ENCODE data around the gene ST8SIA6.
A peak's percentile ranks its signal among the peaks of the same experiment; 100 is the strongest.
"Not testable (repeated sequence)": the region's sequence is repeated elsewhere in the genome, so short reads cannot be mapped to it uniquely, and the experiment has no call there.

The ST8SIA6 gene

DNA sequence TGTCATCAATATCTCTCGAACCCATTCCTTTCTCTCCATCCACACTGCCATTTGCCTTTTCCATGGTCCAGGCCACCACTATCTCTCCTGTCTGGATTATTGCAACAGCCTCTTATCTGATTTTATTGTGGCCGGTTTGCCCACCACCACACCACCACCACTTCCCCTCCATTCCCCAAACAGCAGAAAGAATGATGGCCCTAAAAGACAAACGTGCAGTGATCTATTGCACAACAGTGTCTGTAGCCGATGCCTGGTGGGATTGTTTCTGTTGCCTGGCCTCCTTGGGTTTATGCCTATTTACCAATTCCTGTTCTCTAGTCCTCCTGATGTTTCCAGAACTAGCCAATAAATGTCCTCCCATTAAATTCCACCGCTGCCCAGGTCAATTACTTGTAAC is 10.2 kb upstream of the ST8SIA6 start:
- FAIRE-seq: no peak
- DNase-seq (ENCODE audit: extremely low spot score, insufficient read length, low read depth): no peak

DNA sequence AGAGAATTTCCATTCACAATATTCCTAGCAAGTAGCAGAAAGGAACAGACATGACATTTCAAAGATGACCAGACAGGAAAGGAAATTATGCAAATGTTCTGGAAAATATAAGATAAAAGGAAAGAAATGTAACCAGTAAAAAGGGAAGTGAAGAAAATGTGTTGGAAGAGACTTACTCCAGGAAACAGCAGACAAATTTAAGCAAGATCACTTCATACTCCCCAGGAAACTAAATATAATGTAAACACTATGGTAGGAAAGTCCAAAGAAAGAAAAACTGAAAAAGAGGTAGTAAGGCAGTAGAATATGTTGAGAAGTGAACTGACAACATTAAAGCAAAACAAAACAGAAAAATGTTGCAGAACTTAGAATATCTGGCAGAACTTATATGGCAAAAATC is 6.4 kb upstream of the ST8SIA6 start:
- no peak for DNase-seq (ENCODE audit: extremely low spot score, insufficient read length, low read depth)
- no peak for FAIRE-seq

DNA sequence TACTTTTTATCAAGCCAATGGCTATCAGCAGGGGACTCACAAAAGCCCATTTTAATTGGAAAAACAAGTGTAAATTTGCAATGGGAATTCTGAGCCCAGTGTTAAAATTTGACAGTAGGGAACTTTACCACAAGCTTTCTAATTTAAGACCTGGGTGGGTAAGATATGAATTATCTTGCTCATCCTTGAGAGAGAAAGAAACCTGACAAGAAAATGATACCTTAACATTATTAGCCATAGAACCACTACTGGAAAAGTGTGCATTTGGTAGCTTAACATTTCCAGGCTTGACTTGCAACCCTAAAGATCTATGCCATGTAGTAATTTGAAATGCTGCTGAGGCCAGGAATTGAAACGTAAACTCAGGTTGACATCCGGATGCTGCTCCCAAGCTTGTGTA is 2.7 kb upstream of the ST8SIA6 start:
- DNase-seq (ENCODE audit: extremely low spot score, insufficient read length, low read depth): no peak
- FAIRE-seq: no peak

DNA sequence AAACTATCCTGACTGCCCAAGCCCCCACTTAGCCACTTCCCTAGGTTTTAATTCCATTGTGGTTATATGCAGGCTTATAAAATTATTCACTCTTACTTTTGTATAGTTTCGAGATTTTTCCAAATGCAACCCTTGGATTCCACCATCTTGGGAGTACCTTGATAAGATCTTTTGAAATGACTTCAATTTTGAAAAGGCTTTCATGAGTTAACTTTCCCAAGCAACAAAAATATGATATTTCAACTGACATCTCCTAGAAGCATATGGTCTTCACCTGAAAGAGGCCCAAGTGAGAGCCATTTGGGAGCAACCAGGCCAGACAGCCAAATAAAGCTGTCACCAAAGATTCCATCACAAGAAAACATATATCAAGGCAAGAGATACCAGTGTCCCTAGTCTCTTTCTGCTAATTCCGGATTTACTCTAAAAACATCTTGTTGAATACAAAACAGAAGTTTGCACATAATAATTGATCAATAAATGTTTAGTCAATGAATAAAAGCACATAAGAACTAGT is 1.7 kb upstream of the ST8SIA6 start:
- FAIRE-seq (no peak), DNase-seq (ENCODE audit: extremely low spot score, insufficient read length, low read depth) (no peak)

DNA sequence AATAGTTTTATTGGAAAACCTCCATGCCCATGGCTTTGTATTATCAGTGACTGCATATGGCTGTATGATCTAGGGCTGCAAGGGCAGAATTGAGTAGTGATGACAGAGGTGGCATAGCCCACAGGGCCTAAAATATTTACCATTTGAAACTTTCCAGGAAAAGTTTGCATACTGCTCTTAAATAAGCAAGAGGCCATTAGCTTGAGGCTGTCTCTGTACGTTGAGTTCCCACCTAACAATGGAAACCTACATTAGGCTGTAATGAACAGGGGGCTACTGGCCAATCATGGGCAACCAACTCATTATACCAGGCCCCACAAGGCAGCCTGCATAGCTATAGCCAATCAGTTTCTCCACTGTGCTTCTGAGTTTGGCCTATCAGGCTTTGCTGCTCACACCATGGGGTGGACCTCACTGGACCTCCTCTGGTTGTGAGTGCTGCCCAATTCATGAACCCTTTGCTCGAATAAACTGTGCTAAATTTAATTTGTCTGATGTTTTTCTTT is 673 bp upstream of the ST8SIA6 start:
- DNase-seq (ENCODE audit: extremely low spot score, insufficient read length, low read depth) (no peak), FAIRE-seq (no peak)

GRCh38 chr10:17453373-17454091 is 863 bp downstream of the ST8SIA6 start:
- no peak for DNase-seq (ENCODE audit: extremely low spot score, insufficient read length, low read depth)
- no peak for FAIRE-seq

GRCh38 chr10:17453035-17453372 is 1.4 kb downstream of the ST8SIA6 start:
- no peak for FAIRE-seq
- DNase-seq (ENCODE audit: extremely low spot score, insufficient read length, low read depth): no peak

DNA sequence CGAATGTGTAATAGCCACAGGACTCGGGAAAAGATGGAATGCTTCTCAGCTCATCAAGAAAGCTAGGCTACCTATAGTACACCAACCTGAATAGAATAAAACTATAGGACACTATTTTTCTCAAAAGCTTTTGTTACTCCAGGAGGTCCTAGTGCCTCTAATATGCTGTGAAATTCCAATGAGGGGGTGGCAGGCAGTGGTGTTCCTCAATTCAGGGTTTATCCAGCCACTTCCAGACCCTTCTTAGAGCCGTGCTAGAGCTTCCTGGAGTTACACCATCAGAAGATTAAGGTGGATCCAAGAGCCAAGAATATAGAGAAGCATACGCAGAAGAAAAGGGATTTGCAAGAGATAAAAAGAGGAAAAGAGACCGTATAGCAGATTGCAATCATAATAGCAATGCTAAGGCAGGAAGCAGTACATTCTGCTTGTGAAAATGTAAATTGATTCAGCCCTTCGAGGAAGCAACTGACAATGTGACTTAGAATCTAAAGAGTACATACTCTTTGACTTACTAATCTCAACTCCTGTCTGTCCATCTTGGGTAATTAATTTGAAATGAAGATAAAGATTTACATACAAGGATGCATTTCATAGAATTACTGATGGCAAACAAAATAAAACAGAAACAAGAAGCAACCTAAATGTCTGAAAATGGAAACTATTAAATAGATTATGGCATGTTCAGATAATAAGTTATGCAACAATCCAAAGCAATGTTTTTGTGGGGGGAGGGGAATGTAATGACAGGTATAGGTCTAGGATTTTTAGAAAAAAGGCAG is 2.1 kb downstream of the ST8SIA6 start:
- FAIRE-seq (no peak), DNase-seq (ENCODE audit: extremely low spot score, insufficient read length, low read depth) (no peak)

- FAIRE-seq: no peak
- DNase-seq (ENCODE audit: extremely low spot score, insufficient read length, low read depth): no peak
Measured at GRCh38 chr10:17450024-17450423, 4.4 kb downstream of the ST8SIA6 start.

- FAIRE-seq (no peak), DNase-seq (ENCODE audit: extremely low spot score, insufficient read length, low read depth) (no peak)
Measured at GRCh38 chr10:17445400-17445998, 8.9 kb downstream of the ST8SIA6 start.

DNA sequence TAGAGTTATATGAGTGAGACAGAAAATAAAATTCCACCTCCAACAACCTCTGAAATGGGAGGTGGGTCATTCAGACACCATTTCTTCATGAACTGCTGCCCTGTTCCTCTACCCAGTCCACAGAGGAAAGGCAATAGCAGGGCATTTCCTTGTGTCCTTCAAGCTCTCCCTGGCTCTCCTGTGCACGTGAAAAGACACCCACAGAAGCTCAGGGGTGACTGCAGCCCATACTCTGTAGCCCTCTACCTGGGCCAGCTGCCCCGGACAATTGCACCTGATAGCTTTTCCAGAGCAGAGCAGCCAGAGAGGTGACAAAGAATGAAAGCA is 10.0 kb downstream of the ST8SIA6 start:
- FAIRE-seq (no peak), DNase-seq (ENCODE audit: extremely low spot score, insufficient read length, low read depth) (no peak)

- FAIRE-seq (peak; percentile 39), DNase-seq (ENCODE audit: extremely low spot score, insufficient read length, low read depth) (no peak)
Measured at GRCh38 chr10:17443707-17444387, 10.5 kb downstream of the ST8SIA6 start.

GRCh38 chr10:17438583-17438982 is 15.8 kb downstream of the ST8SIA6 start:
- no peak for DNase-seq (ENCODE audit: extremely low spot score, insufficient read length, low read depth)
- no peak for FAIRE-seq

GRCh38 chr10:17436578-17436977 is 17.8 kb downstream of the ST8SIA6 start:
- FAIRE-seq: not testable (repeated sequence)

DNA sequence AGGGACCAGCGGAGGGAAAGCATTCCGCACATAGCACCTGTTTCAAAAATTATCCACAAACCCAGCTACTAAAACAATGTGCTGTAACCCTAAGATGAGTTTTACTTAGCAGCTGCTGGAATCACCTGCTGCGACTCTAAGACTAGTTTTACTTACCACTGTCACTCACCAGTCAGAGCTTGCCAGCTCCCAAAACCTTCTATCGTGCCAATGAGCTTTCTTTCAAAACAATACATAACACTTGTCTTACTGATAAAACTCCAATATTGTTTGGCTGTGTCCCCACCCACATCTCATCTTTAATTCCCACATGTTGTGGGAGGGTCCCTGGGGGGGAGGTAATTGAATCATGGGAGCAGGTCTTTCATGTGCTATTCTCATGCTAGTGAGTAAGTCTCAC is 18.4 kb downstream of the ST8SIA6 start:
- FAIRE-seq (no peak), DNase-seq (ENCODE audit: extremely low spot score, insufficient read length, low read depth) (no peak)

More at GRCh38 chr10:17436578-17436977, 17.8 kb downstream of the ST8SIA6 start:
- not testable (repeated sequence) for DNase-seq (ENCODE audit: extremely low spot score, insufficient read length, low read depth)

GRCh38 chr10:17435187-17435586 is 19.2 kb downstream of the ST8SIA6 start:
- no peak for FAIRE-seq
- no peak for DNase-seq (ENCODE audit: extremely low spot score, insufficient read length, low read depth)

DNA sequence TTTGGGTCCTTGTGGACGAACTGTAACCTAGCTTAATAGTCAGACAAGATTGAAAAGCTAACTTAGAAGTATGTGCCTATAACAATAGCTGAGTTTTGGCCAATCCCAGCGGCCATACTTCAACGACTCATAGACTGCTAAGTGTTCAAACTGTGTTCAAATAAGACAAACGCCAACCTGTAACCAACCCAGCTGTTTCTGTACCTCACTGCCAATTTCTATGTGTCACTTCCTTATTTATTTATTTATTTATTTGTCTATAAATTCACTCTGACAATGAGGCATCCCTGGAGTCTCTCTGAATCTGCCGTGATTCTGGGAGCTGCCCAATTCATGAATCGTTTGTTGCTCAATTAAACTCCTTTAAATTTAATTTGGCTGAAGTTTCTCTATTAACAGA is 21.7 kb downstream of the ST8SIA6 start:
- DNase-seq (ENCODE audit: extremely low spot score, insufficient read length, low read depth): no peak

GRCh38 chr10:17431871-17432311 is 22.5 kb downstream of the ST8SIA6 start:
- FAIRE-seq (no peak), DNase-seq (ENCODE audit: extremely low spot score, insufficient read length, low read depth) (no peak)

More for the DNA sequence above, 21.7 kb downstream of the ST8SIA6 start:
- FAIRE-seq: no peak

- FAIRE-seq (peak; percentile 75), DNase-seq (ENCODE audit: extremely low spot score, insufficient read length, low read depth) (no peak)
Measured at GRCh38 chr10:17430647-17431355, 23.6 kb downstream of the ST8SIA6 start.

DNA sequence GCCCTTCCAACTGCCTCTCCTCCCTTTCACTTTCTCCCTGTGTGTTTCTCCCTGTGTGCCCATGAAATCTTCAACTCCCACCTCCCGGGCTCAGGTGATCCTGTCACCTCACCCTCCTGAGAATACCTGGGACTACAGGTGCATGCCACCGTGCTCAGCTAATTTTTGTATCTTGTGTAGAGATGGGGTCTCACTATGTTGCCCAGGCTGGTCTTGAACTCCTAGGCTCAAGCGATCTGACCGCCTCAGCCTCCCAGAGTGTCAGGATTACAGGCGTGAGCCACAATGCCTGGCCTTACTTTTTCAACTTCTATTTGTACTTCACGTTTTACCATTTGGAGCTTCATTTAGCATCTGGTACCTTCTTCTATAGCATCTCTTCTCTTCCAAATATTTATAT is 24.9 kb downstream of the ST8SIA6 start:
- DNase-seq (ENCODE audit: extremely low spot score, insufficient read length, low read depth): no peak
- no peak for FAIRE-seq
